Astrocyte (in vitro differentiated cells and primary cell): ENCODE measurements around the gene SORBS2.

Source experiments
- CTCF ChIP-seq: IDR thresholded peaks from 2 replicates; pipeline ENCODE4 v1.5.1; 2011; ENCODE audit warnings: low read depth, mild to moderate bottlenecking, inconsistent platforms, low read length, moderate library complexity; ENCODE audit not compliant: insufficient read depth
- EZH2 ChIP-seq: IDR thresholded peaks from 2 replicates; pipeline ENCODE4 v1.6.1; 2012; ENCODE audit warnings: mild to moderate bottlenecking, low read length, inconsistent platforms; ENCODE audit not compliant: insufficient read depth

- no peak for TF ChIP-seq CTCF
- TF ChIP-seq EZH2: no peak
These were observed 27.8 kb upstream of the SORBS2 start for GRCh38 chr4:185839770-185840169.
